Measurements from ENCODE around the gene BCL11A.

Gene BCL11A

DNA sequence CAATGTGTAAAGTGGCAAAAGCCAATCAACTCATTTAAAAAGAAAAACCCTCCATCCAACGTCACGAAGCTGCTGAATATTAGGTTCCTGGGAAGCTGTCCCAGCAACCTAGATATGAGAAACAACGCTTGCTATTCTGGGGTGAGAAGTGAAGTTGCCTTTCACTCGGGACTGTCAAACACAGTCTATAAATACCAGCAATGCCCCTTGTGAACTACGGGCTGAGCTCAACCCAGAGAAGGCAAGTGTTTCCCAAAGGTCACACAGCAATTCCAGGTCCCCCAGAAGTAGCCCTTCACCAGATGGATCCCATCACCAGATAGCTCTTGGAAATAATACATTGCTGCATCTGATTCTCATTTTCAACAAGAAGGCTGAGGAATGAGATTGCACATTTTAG lies 67.9 kb downstream of the BCL11A start:
- Histone ChIP-seq H2AFZ (ENCODE audit: low read depth) (no peak overlapping the region), H3K27ac (no peak overlapping the region), H3K4me3 (IDR thresholded peaks at IDR 0.05; ENCODE audit: insufficient read depth, low read depth, low read length) (no peak overlapping the region), H3K4me2 (no peak overlapping the region), H3K36me3 (ENCODE audit: insufficient read depth) (no peaks in the 10 kb centered on the region), H4K20me1 (ENCODE audit: insufficient read depth) (no peaks in the 10 kb centered on the region), H3K4me1 (ENCODE audit: low read depth, poor library complexity, severe bottlenecking) (no peaks in the 10 kb centered on the region), H3K9ac (no peak overlapping the region), H3K27me3 (ENCODE audit: insufficient read depth, low read depth) (no peaks in the 10 kb centered on the region), H3K79me2 (ENCODE audit: insufficient read depth, low read depth) (no peaks in the 10 kb centered on the region)
- TF ChIP-seq, protein P1, sequence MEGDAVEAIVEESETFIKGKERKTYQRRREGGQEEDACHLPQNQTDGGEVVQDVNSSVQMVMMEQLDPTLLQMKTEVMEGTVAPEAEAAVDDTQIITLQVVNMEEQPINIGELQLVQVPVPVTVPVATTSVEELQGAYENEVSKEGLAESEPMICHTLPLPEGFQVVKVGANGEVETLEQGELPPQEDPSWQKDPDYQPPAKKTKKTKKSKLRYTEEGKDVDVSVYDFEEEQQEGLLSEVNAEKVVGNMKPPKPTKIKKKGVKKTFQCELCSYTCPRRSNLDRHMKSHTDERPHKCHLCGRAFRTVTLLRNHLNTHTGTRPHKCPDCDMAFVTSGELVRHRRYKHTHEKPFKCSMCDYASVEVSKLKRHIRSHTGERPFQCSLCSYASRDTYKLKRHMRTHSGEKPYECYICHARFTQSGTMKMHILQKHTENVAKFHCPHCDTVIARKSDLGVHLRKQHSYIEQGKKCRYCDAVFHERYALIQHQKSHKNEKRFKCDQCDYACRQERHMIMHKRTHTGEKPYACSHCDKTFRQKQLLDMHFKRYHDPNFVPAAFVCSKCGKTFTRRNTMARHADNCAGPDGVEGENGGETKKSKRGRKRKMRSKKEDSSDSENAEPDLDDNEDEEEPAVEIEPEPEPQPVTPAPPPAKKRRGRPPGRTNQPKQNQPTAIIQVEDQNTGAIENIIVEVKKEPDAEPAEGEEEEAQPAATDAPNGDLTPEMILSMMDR (conservative IDR thresholded peaks at IDR 0.05; ENCODE audit: low read depth, low read length), result no peak

DNA sequence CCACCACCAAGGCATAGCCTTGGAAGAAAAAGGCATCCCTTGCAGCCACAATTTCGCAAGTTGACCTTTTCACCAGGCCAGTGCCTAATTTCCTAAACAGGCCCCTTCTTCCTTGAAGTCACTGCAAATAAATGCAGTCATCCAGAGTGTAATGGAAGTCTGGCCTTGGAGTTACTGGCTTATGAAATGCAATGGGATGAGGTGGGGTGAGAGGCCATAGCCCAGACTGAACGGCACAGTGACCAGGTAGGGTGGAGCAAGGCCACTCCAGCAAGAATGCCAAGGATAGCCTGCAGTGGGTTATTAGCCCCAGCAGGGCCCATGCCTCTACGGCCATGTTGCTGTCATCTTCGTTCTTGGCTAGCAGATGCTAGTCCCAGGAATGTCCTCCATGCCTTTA lies 68.4 kb downstream of the BCL11A start:
- TF ChIP-seq, protein P1 (conservative IDR thresholded peaks at IDR 0.05; ENCODE audit: low read depth, low read length), result no peak
- Histone ChIP-seq H2AFZ (ENCODE audit: low read depth) (no peak overlapping the region), H3K4me2 (no peak overlapping the region), H3K27me3 (ENCODE audit: insufficient read depth, low read depth) (no peaks in the 10 kb centered on the region), H3K27ac (no peak overlapping the region), H4K20me1 (ENCODE audit: insufficient read depth) (no peaks in the 10 kb centered on the region), H3K9ac (no peak overlapping the region), H3K4me3 (IDR thresholded peaks at IDR 0.05; ENCODE audit: insufficient read depth, low read depth, low read length) (no peak overlapping the region), H3K4me1 (ENCODE audit: low read depth, poor library complexity, severe bottlenecking) (no peaks in the 10 kb centered on the region), H3K79me2 (ENCODE audit: insufficient read depth, low read depth) (no peaks in the 10 kb centered on the region), H3K36me3 (ENCODE audit: insufficient read depth) (no peaks in the 10 kb centered on the region)

DNA sequence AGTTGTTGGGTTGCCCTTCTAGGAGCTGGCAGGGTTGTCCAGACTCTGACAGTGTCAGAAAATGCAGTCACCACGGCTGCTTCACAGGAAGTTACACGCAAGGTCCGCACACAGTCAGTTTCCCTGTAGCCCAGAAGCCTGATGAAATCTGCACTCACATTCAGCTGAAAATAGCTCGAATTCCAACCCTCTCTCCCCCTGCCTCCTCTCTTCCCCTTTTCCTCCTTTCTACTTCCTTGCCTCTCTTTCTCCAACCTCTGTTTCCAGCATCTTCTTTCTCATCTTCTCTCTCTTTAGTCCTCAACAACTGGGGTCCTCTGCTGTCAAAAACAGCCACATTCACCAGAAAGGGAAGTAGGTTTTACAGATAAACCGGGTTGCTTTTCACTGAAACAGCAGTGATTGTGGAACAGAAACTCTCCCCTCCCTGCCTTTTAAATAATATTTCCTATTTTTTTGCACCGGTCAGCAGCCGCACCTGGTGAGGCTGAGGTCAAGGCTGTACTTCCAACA lies 69.3 kb downstream of the BCL11A start:
- Histone ChIP-seq H2AFZ (ENCODE audit: low read depth) (no peak overlapping the region), H3K4me3 (IDR thresholded peaks at IDR 0.05; ENCODE audit: insufficient read depth, low read depth, low read length) (no peak overlapping the region), H3K4me1 (ENCODE audit: low read depth, poor library complexity, severe bottlenecking) (no peaks in the 10 kb centered on the region)

DNA sequence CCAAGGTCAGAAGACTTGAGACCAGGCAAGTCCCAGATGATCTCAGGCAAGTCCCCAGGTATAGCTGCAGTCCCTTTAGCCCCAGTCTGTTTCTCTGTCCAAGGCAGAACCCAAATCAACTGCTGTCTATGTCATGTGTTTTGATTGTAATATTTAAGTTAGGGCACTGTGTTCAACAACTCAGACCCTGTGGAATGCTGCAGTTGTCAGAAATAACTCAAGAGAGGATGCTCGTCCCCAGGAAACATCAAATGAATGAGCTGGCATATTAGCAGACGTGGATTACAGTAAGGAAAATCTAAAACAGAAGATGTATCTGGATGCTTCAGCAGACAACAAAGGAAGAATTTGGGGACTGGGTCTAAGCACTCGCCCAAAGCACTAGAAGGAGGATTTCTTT lies 70.1 kb downstream of the BCL11A start:
- Histone ChIP-seq H3K79me2 (ENCODE audit: insufficient read depth, low read depth) (no peaks in the 10 kb centered on the region), H3K4me2 (no peak overlapping the region), H3K4me3 (IDR thresholded peaks at IDR 0.05; ENCODE audit: insufficient read depth, low read depth, low read length) (no peak overlapping the region), H3K4me1 (ENCODE audit: low read depth, poor library complexity, severe bottlenecking) (no peaks in the 10 kb centered on the region), H2AFZ (ENCODE audit: low read depth) (no peak overlapping the region), H3K9ac (no peak overlapping the region), H3K27me3 (ENCODE audit: insufficient read depth, low read depth) (no peaks in the 10 kb centered on the region), H4K20me1 (ENCODE audit: insufficient read depth) (no peaks in the 10 kb centered on the region), H3K36me3 (ENCODE audit: insufficient read depth) (no peaks in the 10 kb centered on the region), H3K27ac (no peak overlapping the region)
- TF ChIP-seq, protein P1 (conservative IDR thresholded peaks at IDR 0.05; ENCODE audit: low read depth, low read length), result no peak

More for the DNA sequence above, 69.3 kb downstream of the BCL11A start:
- Histone ChIP-seq H3K79me2 (ENCODE audit: insufficient read depth, low read depth) (no peaks in the 10 kb centered on the region), H3K9ac (no peak overlapping the region), H4K20me1 (ENCODE audit: insufficient read depth) (no peaks in the 10 kb centered on the region), H3K4me2 (no peak overlapping the region), H3K27ac (no peak overlapping the region), H3K36me3 (ENCODE audit: insufficient read depth) (no peaks in the 10 kb centered on the region), H3K27me3 (ENCODE audit: insufficient read depth, low read depth) (no peaks in the 10 kb centered on the region)
- TF ChIP-seq, protein P1 (conservative IDR thresholded peaks at IDR 0.05; ENCODE audit: low read depth, low read length), result no peak

Data from KMS-11 (cell line).